ENCODE data around the gene TMCC3.

The TMCC3 gene

GRCh38 chr12:94603434-94604365 lies 46.7 kb downstream of the TMCC3 start:
- Histone ChIP-seq H3K4me3 (ENCODE audit: low read depth, low read length) (no peak overlapping the region), H3K36me3 (ENCODE audit: control insufficient read depth in 2 of 2, insufficient read depth in 1 of 2, low read length in 2 of 2) (no peaks in the 10 kb centered on the region), H3K27ac (ENCODE audit: extremely low read depth, low read depth, low read length) (no peak overlapping the region), H3K9me3 (ENCODE audit: control insufficient read depth, insufficient read depth, low read depth, low read length) (no peaks in the 10 kb centered on the region), H3K4me1 (ENCODE audit: control insufficient read depth, insufficient read depth, low read length) (peaks cover 3% of the 10 kb centered on the region; the same call in 1 of the 2 replicates)
- TF ChIP-seq ZNF777 (tag by site-specific recombination; IDR thresholded peaks at IDR 0.05; ENCODE audit: borderline replicate concordance) = no peak
- TF ChIP-seq SCRT2 (tag by site-specific recombination; IDR thresholded peaks at IDR 0.05) = peak; percentile 50; the same call in 1 of the 2 replicates
- no peak for TF ChIP-seq ZNF292 (tag by site-specific recombination; IDR thresholded peaks at IDR 0.05; ENCODE audit: borderline replicate concordance, low read depth)
- no peak for TF ChIP-seq ZBTB44 (tag by site-specific recombination; IDR thresholded peaks at IDR 0.05)
- peak; percentile 49 for TF ChIP-seq ZNF654 (tag by site-specific recombination; IDR thresholded peaks at IDR 0.05; ENCODE audit: low read depth)
- TF ChIP-seq, protein P1, sequence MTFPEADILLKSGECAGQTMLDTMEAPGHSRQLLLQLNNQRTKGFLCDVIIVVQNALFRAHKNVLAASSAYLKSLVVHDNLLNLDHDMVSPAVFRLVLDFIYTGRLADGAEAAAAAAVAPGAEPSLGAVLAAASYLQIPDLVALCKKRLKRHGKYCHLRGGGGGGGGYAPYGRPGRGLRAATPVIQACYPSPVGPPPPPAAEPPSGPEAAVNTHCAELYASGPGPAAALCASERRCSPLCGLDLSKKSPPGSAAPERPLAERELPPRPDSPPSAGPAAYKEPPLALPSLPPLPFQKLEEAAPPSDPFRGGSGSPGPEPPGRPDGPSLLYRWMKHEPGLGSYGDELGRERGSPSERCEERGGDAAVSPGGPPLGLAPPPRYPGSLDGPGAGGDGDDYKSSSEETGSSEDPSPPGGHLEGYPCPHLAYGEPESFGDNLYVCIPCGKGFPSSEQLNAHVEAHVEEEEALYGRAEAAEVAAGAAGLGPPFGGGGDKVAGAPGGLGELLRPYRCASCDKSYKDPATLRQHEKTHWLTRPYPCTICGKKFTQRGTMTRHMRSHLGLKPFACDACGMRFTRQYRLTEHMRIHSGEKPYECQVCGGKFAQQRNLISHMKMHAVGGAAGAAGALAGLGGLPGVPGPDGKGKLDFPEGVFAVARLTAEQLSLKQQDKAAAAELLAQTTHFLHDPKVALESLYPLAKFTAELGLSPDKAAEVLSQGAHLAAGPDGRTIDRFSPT (tag by site-specific recombination; IDR thresholded peaks at IDR 0.05) = no peak
- TF ChIP-seq ZBTB10 (tag by site-specific recombination; IDR thresholded peaks at IDR 0.05) = peak; percentile 37; the same call in 1 of the 2 replicates
- CTCF ChIA-PET = interaction anchor here (0.6 to 2.5 kb wide), 17 partner anchors 9 to 799 kb away, joined by 3 to 11 read pairs (median 3); no protein-coding TSS in a partner anchor
- POLR2A ChIA-PET = no interaction called here

DNA sequence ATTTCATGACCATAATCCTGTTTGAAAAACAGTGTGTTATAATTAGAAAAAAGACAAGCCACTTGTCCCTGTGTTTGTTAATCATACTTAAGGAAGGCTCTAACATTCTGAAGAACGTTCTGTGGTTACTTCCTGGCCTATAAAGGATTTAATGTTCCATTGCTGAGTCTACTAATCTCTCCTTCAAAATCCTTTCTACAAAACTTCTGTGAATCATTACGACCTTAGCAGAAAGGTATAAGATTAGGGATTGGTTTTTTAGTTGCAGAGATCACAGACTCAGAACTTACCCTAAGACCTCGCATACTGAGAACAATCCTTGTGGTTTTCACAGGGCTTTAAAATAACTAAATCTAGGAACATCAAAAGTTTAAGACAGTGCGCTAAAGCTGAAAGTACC lies 48.3 kb downstream of the TMCC3 start:
- peaks cover 3% of the 10 kb centered on the region; the same call in 1 of the 2 replicates for H3K4me1 ChIP-seq (ENCODE audit: control insufficient read depth, insufficient read depth, low read length)
- no peak overlapping the region for H3K27ac ChIP-seq (ENCODE audit: extremely low read depth, low read depth, low read length)
- no peaks in the 10 kb centered on the region for H3K9me3 ChIP-seq (ENCODE audit: control insufficient read depth, insufficient read depth, low read depth, low read length)
- POLR2A ChIA-PET = no interaction called here
- no peak overlapping the region for H3K4me3 ChIP-seq (ENCODE audit: low read depth, low read length)
- CTCF ChIA-PET = interaction anchor here (1.4 kb wide), 1 partner anchor 29 kb away, joined by 3 read pairs; no protein-coding TSS in a partner anchor
- no peaks in the 10 kb centered on the region for H3K36me3 ChIP-seq (ENCODE audit: control insufficient read depth in 2 of 2, insufficient read depth in 1 of 2, low read length in 2 of 2)
- TF ChIP-seq, protein P2, sequence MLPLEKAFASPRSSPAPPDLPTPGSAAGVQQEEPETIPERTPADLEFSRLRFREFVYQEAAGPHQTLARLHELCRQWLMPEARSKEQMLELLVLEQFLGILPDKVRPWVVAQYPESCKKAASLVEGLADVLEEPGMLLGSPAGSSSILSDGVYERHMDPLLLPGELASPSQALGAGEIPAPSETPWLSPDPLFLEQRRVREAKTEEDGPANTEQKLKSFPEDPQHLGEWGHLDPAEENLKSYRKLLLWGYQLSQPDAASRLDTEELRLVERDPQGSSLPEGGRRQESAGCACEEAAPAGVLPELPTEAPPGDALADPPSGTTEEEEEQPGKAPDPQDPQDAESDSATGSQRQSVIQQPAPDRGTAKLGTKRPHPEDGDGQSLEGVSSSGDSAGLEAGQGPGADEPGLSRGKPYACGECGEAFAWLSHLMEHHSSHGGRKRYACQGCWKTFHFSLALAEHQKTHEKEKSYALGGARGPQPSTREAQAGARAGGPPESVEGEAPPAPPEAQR (tag by site-specific recombination; IDR thresholded peaks at IDR 0.05) = no peak
- TF ChIP-seq ZFHX2 (tag by site-specific recombination; conservative IDR thresholded peaks at IDR 0.05) = no peak
- no peak for TF ChIP-seq ZNF664 (tag by site-specific recombination; IDR thresholded peaks at IDR 0.05)
- TF ChIP-seq BCL6B (tag by site-specific recombination; IDR thresholded peaks at IDR 0.05) = no peak
- TF ChIP-seq, protein P3, sequence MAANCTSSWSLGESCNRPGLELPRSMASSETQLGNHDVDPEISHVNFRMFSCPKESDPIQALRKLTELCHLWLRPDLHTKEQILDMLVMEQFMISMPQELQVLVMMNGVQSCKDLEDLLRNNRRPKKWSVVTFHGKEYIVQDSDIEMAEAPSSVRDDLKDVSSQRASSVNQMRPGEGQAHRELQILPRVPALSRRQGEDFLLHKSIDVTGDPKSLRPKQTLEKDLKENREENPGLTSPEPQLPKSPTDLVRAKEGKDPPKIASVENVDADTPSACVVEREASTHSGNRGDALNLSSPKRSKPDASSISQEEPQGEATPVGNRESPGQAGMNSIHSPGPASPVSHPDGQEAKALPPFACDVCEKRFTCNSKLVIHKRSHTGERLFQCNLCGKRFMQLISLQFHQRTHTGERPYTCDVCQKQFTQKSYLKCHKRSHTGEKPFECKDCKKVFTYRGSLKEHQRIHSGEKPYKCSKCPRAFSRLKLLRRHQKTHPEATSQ (tag by site-specific recombination; IDR thresholded peaks at IDR 0.05) = no peak
- TF ChIP-seq ZNF544 (tag by site-specific recombination; IDR thresholded peaks at IDR 0.05) = no peak
- TF ChIP-seq, protein P4, sequence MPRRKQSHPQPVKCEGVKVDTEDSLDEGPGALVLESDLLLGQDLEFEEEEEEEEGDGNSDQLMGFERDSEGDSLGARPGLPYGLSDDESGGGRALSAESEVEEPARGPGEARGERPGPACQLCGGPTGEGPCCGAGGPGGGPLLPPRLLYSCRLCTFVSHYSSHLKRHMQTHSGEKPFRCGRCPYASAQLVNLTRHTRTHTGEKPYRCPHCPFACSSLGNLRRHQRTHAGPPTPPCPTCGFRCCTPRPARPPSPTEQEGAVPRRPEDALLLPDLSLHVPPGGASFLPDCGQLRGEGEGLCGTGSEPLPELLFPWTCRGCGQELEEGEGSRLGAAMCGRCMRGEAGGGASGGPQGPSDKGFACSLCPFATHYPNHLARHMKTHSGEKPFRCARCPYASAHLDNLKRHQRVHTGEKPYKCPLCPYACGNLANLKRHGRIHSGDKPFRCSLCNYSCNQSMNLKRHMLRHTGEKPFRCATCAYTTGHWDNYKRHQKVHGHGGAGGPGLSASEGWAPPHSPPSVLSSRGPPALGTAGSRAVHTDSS (tag by site-specific recombination; IDR thresholded peaks at IDR 0.05) = no peak
- TF ChIP-seq ZNF354C (tag by site-specific recombination; IDR thresholded peaks at IDR 0.05; ENCODE audit: borderline replicate concordance, low read depth) = no peak
- no peak for TF ChIP-seq WT1 (tag by site-specific recombination; IDR thresholded peaks at IDR 0.05)
- TF ChIP-seq ZSCAN30 (tag by site-specific recombination; IDR thresholded peaks at IDR 0.05) = no peak
- no peak for TF ChIP-seq ZNF776 (tag by site-specific recombination; IDR thresholded peaks at IDR 0.05; ENCODE audit: borderline replicate concordance)
